GM18861 (cell line): ENCODE data around the gene FAM13C.

Experiments used
- ATAC-seq: cut with Tn5 transposase; IDR thresholded peaks from one replicate; pipeline ENCODE4 v1.9.1; 2021; ENCODE audit not compliant: unreplicated experiment

FAM13C gene

GRCh38 chr10:59362959-59363381 is 621 bp upstream of the FAM13C start:
- no peak for ATAC-seq

- no peak for ATAC-seq
Observed at GRCh38 chr10:59361663-59362143, 646 bp downstream of the FAM13C start.

- no peak for ATAC-seq
Observed at GRCh38 chr10:59360605-59361405, 1.5 kb downstream of the FAM13C start.

GRCh38 chr10:59358576-59358975 is 3.8 kb downstream of the FAM13C start:
- no peak for ATAC-seq

DNA sequence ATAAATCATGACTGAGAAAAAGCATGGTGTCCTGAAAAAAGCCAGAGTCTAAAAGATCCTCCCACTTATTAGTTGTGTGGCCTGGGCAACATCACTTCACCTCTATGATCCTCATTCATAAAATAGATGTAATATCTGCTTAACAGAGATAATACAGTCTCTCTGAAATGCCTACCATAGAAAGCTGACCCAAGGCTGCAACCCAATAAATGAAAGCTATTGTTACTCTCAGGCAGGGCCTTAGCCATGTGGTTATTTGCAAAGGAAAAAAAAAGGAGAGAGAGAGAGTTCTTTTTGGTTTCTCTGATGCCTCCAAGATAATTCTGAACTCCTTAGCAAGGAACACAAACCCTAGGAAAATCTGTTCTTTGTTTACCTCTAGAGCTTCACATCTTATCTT is 7.9 kb downstream of the FAM13C start:
- no peak for ATAC-seq

- ATAC-seq = no peak
Observed at GRCh38 chr10:59350558-59350957, 11.8 kb downstream of the FAM13C start.

DNA sequence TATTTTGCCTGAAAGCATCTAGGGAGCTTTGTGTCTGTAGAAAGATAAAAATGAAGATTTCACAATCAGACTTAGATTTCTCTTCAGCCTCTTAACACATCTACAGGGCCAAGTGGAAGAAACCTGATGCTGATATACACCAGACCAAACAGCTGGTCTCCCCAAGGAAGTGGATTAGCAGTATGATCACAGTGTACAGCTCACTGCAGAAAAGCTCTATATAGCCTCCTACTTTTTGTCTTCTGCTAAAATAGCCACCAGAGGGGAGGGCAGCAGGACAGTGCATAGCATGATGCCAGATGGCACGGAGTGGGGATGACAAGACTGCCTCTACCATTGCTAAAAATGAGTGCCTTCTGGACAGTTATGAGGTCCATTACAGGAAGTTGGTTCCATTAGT is 16.0 kb downstream of the FAM13C start:
- ATAC-seq = no peak

DNA sequence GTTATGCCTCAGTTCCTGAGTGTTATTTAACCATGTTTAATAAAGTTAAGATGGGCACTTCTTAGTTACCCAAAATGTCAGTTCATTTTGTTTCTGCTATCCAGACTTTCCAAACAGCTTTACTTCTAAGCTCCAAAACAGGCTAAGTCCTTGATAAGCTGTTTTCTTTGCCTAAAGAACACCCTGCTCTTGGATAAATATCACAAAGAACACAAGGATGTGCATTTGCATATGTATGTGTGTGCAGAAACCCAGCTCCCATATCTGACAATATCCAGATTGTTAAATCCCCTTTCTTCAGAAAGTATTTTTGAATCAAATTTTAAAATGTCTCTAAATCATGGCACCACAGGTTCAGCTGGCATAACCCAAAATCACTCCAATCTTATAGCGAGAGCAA is 19.6 kb downstream of the FAM13C start:
- ATAC-seq = no peak

- ATAC-seq = no peak
Observed at GRCh38 chr10:59342000-59342399, 20.3 kb downstream of the FAM13C start.

GRCh38 chr10:59340285-59340684 is 22.1 kb downstream of the FAM13C start:
- no peak for ATAC-seq

DNA sequence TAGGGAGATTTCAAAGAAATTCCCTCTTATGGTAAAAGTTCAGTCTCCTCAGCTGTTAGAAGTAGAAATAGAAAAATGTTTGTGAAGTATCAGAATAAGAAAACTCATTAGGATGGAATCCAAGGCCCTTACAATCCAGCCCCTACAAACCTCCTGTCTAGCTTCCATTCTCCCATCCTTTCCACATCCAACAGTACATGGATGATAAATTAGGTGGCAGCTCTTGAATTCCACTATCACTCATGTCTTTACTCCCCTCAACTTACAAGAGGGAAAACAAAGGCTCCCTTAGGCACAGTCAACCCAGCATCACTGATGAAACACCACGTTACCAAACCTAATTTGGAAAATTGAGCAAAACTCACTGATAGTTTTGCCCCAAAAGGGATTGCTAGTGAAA is 23.0 kb downstream of the FAM13C start:
- ATAC-seq = no peak

GRCh38 chr10:59337201-59337652 is 25.1 kb downstream of the FAM13C start:
- ATAC-seq = no peak

- no peak for ATAC-seq
Observed at GRCh38 chr10:59336632-59337031, 25.7 kb downstream of the FAM13C start.

GRCh38 chr10:59335497-59335896 is 26.9 kb downstream of the FAM13C start:
- no peak for ATAC-seq

DNA sequence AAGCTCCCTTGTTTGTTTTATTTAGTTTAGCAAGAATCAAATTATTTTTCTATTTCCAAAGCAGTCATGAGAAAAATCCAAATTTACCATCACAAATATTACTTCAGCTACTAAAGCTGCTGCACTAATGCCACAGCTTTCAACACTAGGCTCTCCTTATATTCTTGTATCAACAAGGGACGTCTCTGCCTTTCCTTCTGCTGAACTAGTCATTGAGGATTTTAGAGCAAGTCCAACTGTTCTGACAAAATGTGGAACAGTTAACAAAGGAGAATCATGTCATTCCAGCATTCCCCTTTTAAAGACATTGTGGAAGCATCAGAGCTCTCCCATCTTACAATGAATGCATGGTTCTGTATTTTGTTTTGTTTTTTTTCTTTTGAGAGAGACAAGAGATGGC is 28.6 kb downstream of the FAM13C start:
- ATAC-seq = no peak

DNA sequence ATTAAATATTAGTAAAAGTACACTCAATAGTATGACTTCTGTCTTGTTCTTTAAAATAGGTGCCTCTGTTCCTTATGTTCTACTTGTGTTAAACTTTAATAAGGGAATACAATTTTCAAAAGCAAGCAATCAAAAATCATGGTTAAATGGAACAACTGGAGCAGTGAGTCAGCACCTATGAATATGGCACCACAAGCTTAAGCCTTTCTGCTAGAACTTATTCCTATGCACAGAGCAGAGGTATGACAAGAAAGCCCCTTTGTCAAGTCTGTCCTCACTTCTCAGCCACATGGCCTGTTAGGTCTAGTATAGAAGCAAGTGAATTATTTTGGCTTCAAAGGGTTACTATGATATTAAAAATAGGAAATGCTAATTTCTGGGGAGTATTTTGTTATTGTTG is 29.8 kb downstream of the FAM13C start:
- no peak for ATAC-seq

GRCh38 chr10:59331661-59332060 is 30.7 kb downstream of the FAM13C start:
- no peak for ATAC-seq

DNA sequence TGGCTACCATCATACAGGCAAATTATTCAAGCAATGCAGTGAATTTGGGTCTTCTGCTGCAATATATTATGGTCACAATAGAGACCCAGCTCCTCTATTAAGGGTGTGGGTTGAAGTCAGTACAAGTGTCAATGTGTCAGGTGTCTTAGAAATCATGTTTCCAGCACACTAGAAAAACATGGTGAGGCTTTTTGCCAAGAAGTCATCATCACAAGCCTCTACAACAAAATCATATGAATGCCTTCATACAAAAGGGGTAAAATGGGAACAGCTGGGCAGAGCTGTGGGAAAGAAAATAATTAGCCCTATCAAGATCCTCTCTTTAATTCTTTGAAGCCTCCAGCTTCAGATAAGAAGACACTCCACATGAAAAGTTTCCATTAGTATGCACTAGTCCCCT is 37.2 kb downstream of the FAM13C start:
- no peak for ATAC-seq

DNA sequence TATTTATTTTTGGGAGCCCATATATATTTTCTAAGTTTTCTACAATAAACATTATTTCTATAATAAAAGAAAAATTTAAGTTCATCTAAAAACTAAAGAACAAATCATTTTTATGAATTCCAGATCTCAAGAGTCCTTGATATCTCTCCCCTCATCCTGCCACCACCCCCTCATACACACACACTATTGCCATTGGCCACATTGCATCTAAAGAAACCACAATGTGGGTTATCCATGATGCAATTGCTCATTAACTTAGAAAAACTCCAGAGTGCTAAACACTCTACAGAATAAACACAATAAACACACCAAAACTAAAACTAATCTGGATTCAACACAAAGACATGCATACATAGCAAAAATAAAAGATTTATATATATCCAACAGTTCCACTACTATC is 37.8 kb downstream of the FAM13C start:
- ATAC-seq = no peak

DNA sequence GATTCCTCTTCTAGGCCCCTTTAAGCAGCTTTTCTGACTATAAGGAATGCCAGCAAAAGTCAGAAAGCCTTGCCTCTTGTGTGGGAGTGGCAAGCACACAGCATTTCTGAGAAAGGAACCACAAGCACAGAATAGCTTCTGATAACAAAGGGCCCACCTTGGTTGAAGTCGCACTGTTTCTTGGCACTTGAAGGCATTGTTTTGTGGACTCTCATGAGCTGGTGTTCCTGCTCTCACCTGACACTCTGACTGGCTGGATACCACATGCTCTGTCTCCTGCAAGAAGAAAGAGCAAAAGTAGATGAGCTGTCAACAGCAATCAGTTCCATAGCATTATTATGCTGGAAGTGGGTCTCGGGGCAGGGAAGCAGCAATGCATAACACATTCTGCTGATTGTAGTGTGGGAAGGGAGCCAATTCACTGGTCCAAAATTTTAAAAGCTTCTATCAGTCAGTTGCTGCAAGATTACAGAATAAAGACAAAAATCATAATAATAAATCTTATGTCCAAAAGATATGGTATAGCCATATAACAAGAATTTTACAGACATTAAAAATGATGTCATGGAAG is 38.4 kb downstream of the FAM13C start:
- no peak for ATAC-seq

DNA sequence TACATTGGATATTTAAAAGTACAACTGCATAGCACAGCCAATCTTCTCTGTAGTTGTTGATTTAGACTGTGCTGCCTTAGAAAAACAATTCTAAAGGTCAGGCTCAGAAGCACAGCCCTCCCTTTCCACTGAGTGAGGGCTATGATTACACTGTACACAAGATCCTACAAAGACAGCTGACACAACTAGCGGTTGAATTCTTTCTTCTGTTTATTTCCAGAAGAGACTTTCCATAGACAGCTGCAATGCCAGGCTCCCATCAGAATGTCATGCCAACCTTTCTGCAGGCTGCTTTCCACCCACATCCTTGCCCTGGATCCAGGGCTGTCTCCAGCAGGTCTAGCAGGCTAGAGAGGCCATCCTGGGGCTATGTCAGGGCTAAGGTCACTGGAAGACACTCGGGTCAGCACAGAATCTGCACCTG is 39.3 kb downstream of the FAM13C start:
- ATAC-seq = no peak

DNA sequence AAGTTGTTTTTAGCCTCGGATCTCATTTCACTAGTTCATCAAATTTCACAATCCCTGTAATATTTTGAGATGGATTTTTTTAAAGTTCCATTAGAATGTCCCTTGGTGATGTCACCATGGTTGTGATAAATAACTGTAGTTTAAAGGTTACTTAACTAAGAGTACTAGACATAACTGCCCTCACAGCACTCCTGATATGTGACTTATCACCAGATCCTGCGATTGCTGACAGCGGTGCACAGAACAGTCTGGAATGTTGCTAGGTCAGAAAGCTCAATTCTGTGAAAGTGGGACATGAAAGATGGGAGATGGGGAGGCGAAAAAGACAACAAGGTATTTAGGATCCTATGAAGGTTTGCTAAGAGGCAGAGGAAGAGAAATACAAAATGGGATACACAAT is 40.2 kb downstream of the FAM13C start:
- no peak for ATAC-seq

DNA sequence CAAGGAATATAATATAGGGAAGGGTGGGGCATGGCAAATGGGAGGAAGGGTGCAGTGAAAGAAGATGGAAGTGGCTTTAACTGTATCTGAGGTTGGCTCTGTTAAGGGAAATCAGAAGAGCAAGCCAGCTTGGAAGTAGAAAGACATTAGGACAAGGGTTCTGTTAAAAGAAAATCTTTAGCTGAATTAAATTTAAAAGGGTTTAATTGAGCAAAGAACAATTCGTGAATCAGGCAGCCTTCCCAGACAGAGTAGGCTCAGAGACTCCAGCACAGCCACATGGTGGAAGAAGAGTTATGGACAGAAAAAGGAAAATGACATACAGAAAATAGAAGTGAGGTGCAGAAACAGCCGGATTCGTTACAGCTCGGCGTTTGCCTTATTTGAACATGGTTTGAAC is 42.0 kb downstream of the FAM13C start:
- ATAC-seq = no peak
